Central memory CD4-positive, alpha-beta T cell (primary cell): Measurements from ENCODE around the gene MAPK10.
"Not testable (repeated sequence)": the region's sequence is repeated elsewhere in the genome, so short reads cannot be mapped to it uniquely, and the experiment has no call there.

Experiments used
- DNase-seq: peaks from one replicate; pipeline ENCODE4 v3.0.0; 2022

The MAPK10 gene

DNA sequence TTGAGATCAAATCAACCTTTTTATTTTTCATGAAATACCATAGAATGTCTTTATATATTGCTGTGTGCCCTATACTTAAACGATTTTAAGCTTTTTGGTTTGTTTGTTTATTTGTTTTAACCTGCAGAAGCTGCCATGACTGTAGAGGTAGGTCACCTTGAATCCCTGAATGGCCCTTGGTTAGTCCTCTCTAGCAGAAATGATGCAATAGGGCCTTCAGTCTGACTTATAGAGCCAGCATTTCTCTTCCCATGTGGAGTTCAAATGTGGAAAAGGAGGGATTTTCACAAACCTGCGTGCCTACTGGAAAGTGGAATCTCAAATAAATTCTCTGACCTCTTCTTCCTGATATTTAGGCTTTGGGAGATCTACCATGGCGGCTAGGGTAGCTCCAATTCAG lies 327.9 kb downstream of the MAPK10 start:
- no peak for DNase-seq

DNA sequence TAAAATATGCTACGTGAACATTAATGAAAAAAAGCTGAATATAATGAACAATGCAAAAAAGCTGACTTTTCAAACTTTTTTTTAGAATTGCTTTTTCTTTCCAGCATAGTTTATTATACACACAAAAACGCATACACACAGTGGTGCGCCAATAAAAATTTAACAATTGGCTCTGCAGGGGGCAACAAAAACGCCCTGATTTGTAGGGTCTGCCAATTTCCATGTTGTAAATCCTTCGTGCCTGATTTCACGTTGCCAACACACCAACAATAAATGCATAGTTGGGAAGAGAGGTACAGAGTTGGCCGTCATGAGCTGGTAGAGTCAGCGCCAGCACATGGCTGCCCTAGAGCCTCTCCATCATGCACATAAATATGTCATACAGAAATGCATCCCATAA lies 333.1 kb downstream of the MAPK10 start:
- no peak for DNase-seq

DNA sequence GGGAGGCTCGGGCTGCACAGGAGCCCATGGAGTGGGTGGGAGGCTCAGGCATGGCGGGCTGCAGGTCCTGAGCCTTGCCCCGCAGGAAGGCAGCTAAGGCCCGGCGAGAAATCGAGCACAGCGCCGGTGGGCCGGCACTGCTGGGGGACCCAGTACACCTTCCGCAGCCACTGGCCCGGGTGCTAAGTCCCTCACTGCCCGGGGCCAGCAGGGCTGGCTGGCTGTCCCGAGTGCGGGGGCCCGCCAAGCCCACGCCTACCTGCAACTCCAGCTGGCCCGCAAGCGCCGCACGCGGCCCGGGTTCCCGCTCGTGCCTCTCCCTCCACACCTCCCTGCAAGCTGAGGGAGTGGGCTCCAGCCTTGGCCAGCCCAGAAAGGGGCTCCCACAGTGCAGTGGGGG lies 338.2 kb downstream of the MAPK10 start:
- DNase-seq, result not testable (repeated sequence)

DNA sequence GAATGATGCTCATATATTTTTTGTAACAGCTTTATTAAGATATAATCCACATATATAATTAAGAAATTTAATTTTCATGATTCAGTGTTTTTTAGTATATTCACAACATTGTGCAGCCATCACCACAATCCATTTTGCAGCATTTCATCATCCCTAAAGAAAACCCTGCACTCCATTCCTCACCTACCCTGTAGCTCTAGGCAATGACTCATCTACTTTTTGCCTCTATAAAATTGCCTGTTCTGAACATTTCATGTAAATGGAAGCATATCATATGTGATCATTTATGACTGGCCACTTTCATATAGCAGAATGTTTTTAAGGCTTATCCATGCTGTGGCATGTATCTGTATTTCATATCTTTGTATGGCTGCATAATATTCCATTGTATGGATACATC lies 339.9 kb downstream of the MAPK10 start:
- no peak for DNase-seq

DNA sequence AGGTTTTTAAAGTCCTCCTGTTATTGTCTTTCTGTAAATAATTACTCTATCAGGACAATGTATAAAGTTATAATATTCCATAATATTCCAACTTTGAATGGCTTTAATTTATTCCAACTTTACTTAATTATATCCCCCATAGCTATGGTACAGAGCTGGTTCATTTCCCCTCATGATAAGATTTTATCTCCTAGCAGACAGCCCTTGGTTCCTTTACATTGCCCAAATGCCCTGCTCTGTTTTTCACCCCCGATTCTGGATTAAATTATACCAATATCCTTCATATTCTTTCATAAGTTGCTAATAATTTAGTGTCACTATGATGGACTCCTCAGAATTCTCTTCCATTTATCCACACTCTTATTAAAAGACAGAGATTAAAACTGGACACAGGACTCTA lies 340.5 kb downstream of the MAPK10 start:
- DNase-seq, result no peak

DNA sequence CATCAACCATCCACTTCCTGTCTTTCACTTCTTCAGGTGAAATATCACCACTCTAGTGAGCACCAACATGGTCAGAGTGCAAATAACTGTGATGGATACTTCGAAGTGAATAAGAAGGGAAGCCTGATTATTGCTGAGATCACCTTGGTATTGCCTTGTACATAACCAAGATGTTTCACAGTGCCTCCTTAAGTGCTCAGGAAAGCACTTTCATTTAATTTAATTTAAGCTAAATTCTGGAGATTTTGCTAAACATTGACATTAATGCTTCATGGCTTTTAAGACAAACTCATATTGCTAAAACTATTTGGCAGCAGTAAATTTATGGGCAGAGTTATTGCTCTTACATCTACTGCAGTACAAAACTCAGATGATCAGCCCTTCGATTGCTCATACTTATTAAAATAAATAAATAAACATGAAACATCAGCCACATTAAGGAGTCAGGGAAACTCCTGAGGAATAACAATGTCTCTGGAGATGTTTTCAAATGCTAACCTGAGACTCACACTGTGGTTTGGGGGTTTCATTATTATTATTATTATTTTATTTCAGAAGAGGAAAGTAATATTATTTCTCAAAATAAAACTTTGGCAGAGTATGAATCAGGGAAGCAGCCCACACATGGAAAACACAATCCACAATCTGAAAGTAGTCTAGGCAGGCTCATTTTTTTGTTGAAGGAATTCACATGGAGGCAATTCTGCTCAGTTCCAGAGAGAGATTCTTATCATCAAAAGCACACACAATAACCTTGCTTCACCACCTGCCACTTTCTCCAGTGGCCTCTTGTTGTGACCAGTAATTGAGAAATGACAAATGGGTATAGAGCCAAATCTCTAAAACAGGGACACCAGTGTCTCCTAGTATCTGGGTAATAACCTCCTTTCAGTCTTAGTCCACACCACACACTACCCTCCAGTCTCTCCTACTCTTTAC lies 344.2 kb downstream of the MAPK10 start:
- DNase-seq, result no peak

DNA sequence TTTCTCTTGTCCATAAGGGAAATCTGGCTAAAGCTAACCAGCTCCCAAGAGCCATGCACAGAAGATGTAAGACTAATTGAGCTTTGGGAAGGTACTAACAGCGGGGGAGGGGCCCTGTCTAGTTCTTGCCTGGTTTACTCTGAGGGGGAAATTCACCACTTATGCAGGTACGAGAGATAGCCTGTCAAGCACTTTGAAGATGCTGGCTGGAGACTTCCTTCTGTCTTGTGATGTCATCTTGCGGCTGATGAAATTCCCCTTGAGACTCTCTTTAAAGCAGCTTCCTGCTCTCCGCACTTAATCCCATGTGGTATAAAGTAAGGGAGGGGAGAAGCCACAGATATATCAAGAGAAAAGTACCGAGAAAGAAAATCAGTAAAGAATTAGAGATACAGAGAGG lies 345.3 kb downstream of the MAPK10 start:
- no peak for DNase-seq

DNA sequence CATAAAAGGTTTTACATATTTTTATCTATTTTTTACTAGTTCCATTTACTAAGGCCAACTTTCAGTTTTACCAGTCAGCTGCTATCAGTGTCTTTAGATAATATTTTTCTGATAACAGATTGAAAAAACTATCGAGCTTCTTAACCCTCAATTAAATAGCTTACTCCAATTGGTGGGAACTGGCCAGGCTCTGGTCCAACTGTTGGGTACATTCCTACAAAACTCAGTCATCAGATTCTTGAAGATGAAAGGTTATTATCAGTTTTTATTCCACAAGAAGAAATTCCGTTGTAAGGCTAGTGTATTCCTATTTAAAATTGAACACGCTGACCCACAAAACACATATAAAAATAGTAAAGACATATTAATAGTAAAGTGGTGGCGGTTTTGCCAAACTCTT lies 346.2 kb downstream of the MAPK10 start:
- DNase-seq, result no peak

DNA sequence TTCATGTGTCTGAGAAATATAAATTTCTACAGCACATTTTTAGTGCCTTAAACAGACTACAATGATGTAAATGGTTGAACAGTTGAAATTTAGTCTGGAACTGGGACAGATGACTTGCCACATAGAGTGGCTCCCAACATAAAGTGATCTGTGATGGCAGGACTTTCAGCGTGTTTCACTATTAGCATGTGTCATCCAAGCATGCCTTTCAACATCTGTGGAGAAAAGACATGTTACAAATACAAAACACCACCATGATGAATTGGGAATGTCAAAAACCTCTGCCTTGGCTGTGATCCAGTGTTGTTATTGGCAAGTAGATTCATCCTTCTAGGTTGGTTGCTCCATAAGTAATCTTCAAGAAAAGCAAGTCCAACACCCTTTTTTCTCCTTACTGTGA lies 348.7 kb downstream of the MAPK10 start:
- DNase-seq, result no peak

DNA sequence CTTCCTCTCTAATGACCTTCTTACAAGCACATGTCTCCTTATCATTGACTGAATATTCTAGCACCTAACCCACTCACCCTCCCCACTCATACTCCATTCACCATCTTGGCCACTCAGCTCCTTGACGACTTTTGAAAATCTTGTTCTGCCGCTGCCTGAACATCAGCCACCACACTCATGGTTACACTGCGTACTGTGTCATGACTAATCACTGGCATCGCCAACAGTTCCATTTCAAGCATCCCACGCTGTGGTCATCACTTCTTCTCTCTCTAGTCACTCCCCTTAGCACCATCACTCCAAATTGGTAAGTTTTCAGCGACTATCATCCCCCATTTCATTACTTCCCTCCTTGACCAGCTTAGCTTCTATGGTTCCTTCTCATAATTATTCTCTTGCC lies 352.8 kb downstream of the MAPK10 start:
- no peak for DNase-seq

DNA sequence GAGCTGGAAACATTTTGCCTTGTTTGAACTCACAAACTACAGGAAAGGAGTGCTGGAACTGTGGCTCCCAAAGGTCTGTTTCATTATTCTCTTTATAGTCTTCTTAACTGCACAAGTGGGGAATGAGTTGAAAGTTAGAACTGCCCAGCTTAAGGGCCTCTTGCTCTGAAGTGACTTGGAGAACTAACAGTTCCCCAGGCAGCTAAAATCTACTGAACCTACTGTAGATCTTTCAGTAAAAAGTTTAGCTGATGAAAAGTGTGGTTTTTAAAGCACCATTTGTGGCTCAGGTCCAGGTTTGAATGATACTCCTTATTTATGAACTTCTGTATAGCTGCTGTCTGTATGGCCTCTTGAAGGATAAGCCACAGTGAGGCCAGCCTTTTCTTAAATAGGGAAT lies 353.8 kb downstream of the MAPK10 start:
- DNase-seq, result no peak

DNA sequence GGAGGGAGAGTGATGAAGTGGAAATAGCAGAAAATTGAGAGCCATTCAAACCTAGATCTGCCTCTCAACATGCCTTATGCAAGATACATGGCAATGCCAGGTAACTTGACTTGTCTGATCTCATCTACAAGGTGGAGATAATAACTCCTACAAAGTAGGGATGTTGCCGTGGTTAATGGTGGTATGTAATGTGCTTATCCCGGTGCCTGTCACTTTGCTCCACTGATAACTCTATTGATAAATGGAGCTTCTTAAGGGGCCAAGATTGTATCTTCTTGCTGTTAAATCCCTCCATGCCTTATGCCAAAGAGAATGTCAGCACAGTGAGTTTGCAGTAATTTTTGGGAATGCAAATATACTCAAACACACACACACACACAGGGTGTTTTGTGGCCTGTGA lies 355.8 kb downstream of the MAPK10 start:
- DNase-seq, result no peak

DNA sequence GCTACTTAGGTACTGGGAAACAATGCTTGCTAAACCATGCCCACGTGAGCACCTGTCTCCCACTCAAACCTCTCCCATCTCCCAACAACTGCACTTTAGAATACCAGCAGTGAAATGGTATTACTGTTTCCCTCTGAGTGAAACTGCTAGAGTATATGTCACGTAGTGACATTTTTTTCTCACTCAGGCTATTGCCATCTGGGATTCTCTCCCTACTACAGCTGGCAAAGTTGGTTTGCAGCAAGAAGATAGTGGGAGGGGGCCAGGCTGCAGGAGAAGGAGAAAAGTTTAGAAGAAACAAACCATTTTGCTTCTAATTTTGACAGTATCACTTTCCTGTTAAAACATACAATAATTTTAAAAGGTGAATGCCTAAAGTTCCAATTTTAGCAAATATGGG lies 358.3 kb downstream of the MAPK10 start:
- DNase-seq, result no peak

DNA sequence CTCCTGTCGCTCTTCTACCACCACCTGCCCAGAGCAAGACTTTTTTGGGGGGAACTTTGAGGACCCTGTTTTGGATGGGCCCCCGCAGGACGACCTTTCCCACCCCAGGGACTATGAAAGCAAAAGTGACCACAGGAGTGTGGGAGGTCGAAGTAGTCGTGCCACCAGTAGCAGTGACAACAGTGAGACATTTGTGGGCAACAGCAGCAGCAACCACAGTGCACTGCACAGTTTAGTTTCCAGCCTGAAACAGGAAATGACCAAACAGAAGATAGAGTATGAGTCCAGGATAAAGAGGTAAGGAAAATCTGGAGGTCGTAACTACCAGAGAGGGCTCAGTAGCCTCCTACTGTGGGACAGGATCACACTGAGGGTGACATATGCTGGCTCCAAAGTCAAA lies 364.5 kb downstream of the MAPK10 start:
- no peak for DNase-seq

DNA sequence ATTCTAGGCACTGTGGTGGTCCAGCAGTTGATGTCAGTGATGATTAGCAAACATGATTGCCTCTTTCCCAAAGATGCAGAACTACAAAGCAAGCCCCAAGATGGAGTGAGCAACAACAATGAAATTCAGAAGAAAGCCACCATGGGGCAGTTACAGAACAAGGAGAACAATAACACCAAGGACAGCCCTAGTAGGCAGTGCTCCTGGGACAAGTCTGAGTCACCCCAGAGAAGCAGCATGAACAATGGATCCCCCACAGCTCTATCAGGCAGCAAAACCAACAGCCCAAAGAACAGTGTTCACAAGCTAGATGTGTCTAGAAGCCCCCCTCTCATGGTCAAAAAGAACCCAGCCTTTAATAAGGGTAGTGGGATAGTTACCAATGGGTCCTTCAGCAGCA lies 365.3 kb downstream of the MAPK10 start:
- no peak for DNase-seq

DNA sequence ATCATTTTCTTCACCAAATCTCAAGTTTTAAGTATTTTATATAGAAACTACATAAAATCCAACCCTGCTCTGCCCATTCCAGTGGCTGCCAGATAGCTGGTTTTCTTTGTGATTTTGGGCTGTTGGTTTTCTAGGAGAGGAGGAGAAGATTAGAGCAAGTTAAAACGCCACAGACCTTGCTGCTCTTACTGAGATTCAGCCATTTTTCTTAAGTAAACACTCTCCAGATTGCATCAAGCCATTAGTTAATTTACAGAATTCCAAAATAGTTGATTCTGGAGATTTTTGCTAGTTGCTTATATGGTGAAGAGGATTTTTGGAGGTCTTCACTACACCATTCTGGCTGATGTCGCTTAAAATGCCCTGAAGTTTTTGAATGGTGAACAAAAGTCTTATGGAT lies 366.2 kb downstream of the MAPK10 start:
- DNase-seq, result no peak

DNA sequence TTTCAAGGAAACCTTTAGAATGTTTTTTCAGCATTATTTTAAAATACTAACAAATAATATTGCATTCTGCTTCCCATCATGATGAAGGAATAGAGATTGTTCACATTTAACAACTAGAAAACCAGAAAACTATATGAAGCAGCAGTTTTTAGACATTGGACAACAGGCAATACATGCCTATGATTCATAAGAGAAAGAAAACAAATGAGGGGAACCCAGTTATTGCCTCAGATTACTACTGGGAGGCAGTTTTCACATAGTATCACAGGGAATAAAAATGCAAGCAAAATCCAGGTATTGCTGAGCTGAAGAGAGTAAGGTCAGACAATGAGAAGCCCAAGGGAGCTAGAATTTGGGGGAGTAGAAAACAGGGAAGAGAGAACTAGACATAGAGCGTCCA lies 373.6 kb downstream of the MAPK10 start:
- no peak for DNase-seq

DNA sequence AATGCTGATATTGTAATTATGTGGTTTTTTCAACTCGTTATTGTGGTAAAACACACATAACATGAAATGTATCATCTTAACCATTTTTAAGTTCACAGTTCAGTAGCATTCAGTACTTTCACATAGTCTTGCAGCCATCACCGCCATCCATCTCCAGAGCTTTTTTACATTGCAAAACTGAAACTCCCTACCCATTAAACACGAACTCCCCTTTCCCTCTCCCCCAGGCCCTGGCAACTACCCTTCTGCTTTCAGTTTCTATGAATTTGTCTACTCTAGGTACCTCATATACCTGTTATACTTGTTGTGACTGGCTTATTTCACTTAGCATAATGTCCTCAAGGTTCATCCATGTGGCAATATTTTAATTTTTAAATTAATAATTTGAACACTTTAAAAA lies 380.6 kb downstream of the MAPK10 start:
- no peak for DNase-seq

DNA sequence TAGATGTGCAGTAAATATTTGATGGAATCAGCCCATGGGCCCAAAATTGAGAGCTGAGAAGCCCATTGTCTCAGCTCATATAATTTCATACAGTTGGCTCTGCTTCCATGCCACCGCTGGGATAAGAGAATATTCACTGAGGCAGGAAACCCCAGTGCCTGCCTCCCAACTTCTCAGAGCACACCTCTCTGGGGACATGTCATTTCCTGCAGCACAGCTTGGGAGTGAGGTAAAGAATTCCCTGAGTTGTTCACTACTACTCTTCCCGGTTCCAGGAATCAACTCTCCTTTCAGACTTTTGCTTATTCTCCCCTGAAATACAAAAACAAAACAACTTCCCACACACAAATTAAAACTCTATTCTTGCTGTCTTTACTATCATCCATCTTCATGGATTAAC lies 389.3 kb downstream of the MAPK10 start:
- no peak for DNase-seq

DNA sequence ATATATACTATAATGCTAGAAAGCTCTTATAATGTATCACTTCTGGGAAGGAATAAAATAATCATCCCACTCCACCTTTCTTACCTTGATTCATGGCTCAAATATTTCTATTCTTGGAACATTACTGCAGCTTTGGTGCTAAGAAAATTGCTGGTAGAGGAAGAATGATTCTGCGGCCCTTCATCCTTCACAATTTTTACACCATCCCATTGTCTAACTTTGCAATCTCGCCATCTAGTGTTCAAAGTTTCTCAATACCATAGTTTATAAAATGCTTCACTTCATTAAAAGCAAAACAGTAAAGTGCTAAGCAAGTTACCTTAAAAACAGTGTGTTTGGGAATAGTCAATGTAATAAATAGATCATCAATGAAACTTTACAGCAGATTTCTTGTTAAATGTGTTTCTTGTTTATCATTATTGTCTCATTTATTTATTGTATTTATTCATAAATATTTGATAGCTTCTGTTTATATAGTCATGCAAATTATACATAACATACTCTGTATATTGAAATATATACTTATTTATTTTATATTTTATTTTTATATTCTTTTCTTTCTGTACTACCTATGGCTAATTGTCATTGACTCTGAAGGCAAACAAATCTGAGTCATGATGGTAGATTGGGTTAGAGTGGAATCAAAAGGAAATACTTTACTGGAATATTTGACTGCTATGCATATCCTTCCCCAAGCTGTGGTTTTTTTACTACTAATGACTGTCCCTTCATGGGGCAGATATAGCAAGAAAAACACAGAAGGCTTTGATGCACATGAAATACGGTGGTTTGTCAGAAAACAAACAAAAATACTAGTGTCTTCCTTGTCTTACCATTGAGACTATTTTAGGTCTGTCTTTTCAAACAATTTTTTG lies 390.7 kb downstream of the MAPK10 start:
- no peak for DNase-seq

DNA sequence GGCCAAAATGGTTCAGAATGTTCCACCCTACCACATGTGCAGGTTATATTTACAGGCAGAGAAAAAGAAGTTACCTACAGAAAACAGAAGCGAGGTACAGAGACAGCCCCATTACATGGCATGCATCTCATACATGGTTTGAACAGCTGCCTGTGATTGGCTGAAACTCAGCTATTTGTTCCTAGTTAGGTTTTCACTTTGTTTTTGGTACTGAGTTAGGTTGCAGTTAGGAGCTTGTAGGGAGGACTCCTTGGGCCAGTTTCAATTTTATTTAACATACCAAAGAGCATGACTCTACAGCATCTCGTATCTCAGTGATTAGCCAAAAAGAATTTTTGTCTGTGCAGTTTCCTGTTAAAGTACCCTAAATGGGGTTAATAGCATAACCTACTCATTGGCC lies 392.0 kb downstream of the MAPK10 start:
- no peak for DNase-seq

DNA sequence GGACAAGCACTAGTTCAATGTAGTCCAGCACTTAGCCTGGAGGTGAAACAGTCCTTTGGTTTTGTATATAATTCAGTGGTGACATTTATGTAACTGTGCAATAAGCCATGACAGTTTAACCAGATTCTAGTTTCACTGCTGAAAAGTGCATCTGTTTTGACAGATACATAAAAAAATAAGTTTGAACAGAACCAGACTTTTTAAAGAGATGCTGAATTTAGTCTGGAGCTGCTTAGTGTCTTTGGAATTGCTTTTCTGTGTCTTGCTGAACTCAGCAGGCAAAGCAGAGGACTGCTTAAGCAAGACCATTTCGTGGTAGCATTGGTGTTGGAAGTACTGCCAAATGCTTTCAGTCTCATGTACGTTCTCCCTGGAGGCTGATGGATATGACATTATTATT lies 393.5 kb downstream of the MAPK10 start:
- DNase-seq, result no peak

DNA sequence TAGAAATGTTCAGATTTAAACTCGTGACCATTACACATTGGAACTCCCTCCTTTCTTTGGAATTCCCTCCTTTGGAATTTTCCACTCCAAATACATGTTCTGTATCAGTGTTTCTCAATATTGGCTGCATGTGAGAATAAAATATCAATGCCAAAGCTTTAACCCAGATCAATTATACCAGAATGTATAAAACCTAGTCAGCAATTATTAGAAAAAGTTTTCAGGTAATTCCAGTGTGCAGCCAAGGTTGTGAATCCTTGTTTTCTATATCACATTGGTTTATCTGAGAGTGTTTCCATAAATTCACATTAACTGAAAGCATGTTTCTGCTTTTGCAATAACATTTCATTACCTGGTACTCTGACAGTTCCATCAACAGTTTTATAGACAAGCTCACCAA lies 394.3 kb downstream of the MAPK10 start:
- DNase-seq, result no peak

DNA sequence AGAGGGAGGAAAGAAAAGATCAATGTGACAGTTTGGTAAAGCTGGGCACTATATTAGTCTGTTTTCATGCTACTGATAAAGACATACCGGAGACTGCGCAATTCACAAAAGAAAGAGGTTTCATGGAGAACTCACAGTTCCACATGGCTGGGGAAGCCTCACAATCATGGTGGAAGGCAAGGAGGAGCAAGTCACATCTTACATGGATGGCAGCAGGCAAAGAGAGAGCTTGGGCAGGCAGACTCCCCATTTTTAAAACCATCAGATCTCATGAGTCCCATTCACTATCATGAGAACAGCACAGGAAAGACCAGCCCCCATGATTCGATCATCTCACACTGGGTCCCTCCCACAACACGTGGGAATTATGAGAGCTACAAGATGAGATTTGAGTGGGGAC lies 394.8 kb downstream of the MAPK10 start:
- DNase-seq, result not testable (repeated sequence)
